ENCODE measurements around the gene DHRSX.
"Not testable (repeated sequence)": the region's sequence is repeated elsewhere in the genome, so short reads cannot be mapped to it uniquely, and the experiment has no call there.

DHRSX gene

GRCh38 chrX:2478546-2479419, 22.0 kb downstream of the DHRSX start:
- no peak for DNase-seq (ENCODE audit: low read depth in 2 of 3, low spot score in 1 of 3)

GRCh38 chrX:2477313-2477712, 23.5 kb downstream of the DHRSX start:
- not testable (repeated sequence) for DNase-seq (ENCODE audit: low read depth in 2 of 3, low spot score in 1 of 3)

DNA sequence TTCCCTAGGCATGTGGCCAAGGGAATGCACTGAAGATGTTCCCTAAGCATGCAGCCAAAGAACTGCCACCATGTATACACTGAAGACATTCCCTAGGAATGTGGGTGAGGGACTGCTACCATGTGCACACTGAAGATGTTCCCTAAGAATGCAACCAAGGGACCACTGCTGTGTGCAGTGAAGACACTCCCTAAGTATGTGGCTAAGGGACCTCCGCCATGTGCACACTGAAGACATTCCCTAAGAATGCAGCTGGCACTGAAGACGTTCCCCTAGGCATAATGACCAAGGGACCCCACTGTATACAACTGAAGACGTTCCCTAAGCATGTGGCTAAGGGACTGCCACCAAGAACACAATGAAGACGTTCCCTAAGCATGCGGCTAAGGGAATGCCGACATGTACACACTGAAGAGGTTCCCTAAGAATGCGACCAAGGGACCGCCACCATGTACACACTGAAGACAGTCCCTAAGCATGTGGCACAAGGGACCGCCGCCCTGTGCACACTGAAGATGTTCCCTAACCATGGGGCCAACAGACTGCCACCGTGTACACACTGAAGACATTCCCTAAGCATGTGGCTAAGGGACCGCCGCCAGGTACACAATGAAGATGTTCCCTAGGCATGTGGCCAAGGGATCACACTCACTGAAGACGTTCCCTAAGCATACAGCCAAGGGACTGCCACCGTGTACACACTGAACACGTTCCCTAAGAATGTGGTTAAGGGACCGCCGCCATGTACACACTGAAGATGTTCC, 25.6 kb downstream of the DHRSX start:
- DNase-seq (ENCODE audit: low read depth in 2 of 3, low spot score in 1 of 3) = no peak

DNA sequence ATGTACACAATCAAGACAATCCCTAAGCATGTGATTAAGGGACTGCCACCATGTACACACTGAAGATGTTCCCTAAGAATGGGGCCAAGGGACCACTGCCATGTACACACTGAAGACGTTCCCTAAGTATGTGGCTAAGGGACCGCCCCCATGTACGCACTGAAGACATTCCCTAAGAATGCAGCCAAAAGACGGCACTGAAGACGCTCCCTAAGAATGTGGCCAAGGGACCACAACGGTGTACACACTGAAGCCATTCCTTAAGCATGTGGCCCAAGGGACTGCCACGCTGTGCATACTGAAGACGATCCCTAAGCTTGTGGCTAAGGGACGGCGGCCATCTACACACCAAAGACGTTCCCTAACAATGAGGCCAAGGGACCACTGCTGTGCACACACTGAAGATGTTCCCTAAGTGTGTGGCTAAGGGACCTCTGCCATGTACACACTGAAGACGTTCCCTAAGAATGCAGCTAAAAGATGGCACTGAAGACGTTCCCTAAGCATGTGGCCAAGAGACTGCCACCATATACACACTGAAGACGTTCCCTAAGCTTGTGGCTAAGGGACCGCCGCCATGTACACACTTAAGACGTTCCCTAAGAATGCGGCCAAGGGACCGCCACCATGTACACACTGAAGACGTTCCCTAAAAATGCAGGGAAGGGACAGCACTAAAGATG, 26.4 kb downstream of the DHRSX start:
- no peak for DNase-seq (ENCODE audit: low read depth in 2 of 3, low spot score in 1 of 3)

GRCh38 chrX:2473064-2473463, 27.7 kb downstream of the DHRSX start:
- DNase-seq (ENCODE audit: low read depth in 2 of 3, low spot score in 1 of 3) = not testable (repeated sequence)

DNA sequence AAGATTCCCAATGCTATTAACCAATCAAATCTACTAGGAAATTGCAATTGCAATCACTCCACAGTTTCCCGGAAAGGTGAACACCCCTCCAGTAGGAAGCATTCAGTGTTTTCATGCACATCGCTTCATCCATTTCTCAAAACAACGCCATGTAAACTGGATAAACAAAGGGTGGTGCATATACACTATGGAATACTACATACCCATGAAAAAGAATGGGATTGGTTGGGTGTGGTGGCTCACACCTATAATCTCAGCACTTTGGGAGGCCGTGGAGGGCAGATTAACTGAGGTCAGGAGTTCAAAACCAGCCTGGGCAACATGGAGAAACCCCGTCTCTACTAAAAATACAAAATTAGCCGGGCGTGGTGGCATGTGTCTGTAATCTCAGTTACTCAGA, 29.1 kb downstream of the DHRSX start:
- no peak for DNase-seq (ENCODE audit: low read depth in 2 of 3, low spot score in 1 of 3)

DNA sequence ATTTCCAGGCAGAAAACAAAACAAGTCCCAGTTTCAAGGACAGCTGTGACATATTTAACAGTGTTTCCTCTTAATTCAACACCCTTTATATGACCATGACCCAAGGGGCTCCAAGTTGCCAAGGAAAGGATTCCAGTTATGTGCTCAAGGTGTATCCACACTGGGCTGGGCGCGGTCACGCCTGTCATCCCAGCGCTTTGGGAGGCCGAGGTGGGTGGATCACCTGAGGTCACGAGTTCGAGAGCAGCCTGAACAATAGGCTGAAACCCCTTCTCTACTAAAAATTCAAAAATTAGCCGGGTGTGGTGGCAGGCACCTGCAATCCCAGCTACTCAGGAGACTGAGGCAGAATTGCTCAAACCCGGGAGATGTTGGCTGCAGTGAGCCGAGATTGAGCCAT, 29.6 kb downstream of the DHRSX start:
- not testable (repeated sequence) for DNase-seq (ENCODE audit: low read depth in 2 of 3, low spot score in 1 of 3)

- DNase-seq (ENCODE audit: low read depth in 2 of 3, low spot score in 1 of 3) = not testable (repeated sequence)
These were observed 30.9 kb downstream of the DHRSX start for GRCh38 chrX:2469852-2470251.

DNA sequence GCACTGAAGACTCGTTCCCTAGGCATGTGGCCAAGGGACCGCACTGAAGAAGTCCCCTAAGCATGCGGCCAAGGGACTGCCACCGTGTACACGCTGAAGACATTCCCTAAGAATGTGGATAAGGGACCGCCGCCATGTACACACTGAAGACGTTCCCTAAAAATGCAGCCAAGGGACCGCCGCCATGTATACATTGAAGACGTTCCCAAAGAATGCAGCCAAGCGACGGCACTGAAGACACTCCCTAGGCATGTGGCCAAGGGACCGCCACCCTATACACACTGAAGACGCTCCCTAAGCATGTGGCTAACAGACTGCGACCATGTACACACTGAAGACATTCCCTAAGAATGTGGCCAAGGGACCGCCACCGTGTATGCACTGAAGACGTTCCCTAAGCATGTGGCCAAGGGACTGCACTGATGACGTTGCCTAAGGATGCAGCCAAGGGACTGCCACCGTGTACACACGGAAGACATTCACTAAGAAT, 31.5 kb downstream of the DHRSX start:
- DNase-seq (ENCODE audit: low read depth in 2 of 3, low spot score in 1 of 3) = no peak

- no peak for DNase-seq (ENCODE audit: low read depth in 2 of 3, low spot score in 1 of 3)
These were observed 32.2 kb downstream of the DHRSX start for GRCh38 chrX:2468261-2469195.

DNA sequence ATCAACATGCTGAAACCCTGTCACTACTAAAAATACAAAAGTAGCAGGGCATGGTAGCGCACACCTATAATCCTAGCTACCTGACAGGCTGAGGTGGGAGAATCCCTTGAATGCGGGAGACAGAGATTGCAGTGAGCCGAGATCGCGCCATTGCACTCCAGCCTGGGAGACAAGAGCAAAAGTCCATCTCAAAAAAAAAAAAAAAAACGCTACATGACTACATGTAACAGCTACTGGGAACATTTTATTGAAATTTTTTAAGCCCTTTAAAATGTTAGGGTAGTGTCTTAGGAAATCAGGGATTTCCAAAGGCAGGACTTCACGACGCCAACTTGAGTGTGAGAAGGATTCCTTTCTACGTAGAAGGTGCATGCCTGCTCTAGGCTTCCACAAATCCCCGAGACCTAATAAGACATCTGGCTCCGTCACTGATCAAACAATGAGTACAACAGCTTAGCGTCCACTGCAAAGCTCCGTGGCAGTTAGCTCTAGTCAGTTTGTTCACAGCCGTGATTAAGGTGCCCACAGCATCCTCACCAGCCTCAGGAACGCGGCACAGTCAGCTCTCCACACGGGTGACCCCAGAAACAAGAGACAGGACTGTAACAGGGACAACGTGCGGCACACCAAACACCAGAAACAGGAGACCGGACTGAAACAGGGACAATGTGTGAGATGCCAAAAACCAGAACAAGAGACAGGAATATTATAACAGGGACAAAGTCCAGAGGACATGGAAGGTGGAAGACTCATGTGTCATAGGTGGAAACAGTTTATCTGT, 33.7 kb downstream of the DHRSX start:
- no peak for DNase-seq (ENCODE audit: low read depth in 2 of 3, low spot score in 1 of 3)

- DNase-seq (ENCODE audit: low read depth in 2 of 3, low spot score in 1 of 3) = no peak
These were observed 36.1 kb downstream of the DHRSX start for GRCh38 chrX:2464677-2465166.

GRCh38 chrX:2463973-2464676, 36.7 kb downstream of the DHRSX start:
- DNase-seq (ENCODE audit: low read depth in 2 of 3, low spot score in 1 of 3) = no peak

DNA sequence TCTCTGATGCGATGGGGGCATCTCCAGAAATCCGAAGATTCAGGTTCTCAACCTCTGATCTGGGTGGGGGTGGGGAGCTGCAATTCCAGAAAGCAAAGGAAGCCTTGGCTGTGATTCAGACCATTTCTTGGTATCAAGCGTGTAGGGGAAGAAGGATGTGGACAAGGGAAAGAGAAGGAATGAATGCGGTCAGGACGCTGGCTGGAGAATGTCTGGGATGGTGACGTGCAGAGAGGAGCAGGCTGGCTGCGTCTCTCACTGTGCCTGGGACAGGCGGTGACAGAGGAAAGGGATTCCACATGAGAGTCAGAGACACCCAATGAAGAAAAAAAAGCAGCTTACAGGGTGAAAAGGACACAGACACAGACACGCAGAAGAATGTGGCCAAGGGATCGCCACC, 37.3 kb downstream of the DHRSX start:
- DNase-seq (ENCODE audit: low read depth in 2 of 3, low spot score in 1 of 3) = not testable (repeated sequence)

DNA sequence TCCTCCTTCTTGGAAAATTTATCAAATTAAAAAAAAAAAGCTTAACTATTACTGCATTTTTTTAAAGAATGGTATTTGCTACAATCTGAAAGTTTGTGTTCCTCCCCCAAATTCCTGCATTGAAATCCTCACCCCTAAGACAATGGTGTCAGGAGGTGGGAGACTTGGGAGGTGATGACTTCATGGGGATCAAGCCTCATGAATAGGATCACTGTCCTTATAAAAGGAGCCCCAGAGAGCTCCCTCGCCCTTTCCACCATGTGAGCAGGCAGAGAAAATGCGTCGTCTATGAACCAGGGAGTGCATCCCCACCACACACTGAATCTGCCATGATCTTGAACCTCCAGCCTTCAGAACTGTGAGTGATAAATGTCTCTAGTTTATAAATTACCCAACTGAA, 38.0 kb downstream of the DHRSX start:
- DNase-seq (ENCODE audit: low read depth in 2 of 3, low spot score in 1 of 3) = no peak

- no peak for DNase-seq (ENCODE audit: low read depth in 2 of 3, low spot score in 1 of 3)
These were observed 38.7 kb downstream of the DHRSX start for GRCh38 chrX:2462074-2462473.

GRCh38 chrX:2461711-2462016, 39.1 kb downstream of the DHRSX start:
- no peak for DNase-seq (ENCODE audit: low read depth in 2 of 3, low spot score in 1 of 3)

DNA sequence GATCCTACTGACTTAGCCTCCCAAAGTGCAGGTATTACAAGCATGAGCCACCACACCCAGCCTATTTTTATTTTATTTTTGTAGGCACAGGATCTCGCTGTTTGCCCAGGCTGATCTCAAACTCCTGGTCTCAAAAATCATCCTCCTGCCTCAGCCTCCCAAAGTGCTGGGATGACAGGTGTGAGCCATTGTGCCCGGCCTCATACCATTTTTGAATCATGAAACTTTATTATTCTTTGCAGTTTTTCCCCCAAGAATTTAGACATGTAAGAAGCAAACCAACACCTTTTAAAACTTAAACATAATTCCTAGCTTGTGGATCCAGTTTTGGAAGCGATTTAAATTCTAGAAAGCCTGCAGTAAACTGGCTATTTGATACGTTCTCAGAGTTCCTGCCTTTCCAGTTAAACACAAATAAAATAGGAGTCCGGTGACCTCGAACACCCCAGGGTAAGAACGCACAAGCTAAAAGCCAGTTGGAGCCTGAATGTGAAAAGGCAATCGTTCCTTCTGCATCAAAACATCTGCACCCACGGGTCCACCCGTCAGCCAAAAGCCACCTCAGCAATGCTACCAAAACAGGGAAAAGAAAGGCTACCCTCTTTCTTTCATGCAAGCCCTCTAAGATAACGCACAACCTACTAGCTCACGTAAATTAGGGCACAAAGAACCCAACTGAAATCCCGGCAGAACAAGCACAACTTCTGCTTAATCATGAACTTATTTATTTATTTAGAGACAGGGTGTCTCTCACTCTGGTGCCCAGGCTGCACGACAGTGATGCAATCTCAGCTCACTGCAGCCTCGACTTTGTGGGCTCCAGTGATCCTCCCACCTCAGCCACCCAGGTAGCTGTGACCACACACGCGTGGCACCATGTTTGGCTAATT, 39.7 kb downstream of the DHRSX start:
- not testable (repeated sequence) for DNase-seq (ENCODE audit: low read depth in 2 of 3, low spot score in 1 of 3)
